SW 1271 (cell line): ENCODE results near the gene CD6.
"Not testable (repeated sequence)": the region's sequence is repeated elsewhere in the genome, so short reads cannot be mapped to it uniquely, and the experiment has no call there.

Experiments
- DNase-seq, 2 experiments: peaks; one replicate each; lab custom pipeline; 2025; lab: John Stamatoyannopoulos, UW

Gene CD6

DNA sequence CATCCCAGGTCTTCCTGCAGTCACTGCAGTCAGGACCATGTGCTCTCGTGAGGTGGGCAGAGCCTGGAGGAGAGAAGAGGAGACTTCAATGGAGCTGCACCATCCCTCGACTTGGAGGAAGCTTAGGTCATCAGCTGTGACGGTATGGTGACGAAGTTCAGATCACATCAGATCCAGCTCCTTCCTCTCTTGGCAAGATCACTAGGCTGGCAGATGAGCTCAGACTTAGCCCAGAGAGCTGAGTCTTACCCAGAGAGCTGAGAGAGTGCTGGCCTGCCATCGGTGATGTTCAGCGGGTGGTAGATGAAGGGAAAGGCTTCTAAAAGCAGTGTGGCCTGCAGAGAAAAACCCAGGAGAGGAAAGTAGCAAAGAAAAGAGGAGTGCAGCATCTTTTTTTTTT lies 17.7 kb upstream of the CD6 start:
- DNase-seq = no peak

DNA sequence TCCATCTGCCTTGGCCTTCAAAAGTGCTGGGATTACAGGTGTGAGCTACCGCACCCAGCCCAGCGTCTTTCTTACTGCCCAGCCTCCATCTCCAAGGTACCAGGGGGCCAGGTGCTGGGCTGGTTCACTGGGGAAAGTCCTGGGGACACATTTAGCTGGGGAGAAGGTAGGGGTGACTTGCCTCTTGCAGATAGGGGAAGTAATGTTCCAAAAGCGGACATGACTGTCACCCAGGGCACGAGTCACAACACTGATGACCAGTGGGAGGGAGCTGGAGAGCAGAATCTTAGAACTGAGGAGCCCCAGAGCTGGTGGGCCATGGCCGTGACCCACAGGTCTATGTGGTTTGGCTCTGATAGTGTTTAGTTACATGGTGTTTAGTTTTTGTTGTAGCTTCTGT lies 17.1 kb upstream of the CD6 start:
- no peak for DNase-seq

DNA sequence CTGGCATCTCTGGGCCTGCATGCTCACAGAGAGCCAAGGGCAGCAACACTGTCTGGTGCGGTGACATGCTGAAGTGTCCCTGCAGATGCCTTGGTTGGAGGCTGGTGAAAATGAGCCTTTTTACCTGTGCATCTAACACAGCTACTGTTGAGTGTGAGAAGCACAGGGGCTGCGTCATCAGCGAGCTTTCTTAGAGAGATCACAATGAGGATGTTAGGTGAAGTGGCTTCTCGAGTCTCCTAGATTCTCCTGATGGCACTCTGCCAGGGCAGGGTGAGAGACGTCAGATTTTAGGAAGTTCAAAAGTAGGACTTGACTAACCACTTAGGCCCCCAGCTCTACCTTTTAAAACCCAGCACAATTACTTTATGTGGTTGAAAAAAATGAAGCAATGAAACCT lies 15.9 kb upstream of the CD6 start:
- no peak for DNase-seq

DNA sequence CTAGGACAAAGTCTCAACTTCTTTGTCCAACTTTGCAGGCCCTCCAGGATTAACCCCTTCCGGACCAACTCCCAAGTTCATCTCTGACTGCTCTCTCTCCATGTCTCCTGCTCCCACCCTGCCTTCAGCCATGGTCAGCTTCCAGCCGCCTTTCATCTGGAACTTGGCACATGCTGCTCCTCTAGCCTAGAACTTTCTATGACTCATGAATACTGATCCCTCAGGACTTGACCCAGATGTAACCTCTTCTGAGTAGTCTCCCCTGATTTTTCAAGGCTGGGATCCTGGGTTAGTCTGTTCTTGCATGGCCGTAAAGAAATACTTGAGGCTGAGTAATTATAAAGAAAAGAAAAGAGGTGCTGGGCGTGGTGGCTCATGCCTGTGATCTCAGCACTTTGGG lies 14.3 kb upstream of the CD6 start:
- DNase-seq = no peak

DNA sequence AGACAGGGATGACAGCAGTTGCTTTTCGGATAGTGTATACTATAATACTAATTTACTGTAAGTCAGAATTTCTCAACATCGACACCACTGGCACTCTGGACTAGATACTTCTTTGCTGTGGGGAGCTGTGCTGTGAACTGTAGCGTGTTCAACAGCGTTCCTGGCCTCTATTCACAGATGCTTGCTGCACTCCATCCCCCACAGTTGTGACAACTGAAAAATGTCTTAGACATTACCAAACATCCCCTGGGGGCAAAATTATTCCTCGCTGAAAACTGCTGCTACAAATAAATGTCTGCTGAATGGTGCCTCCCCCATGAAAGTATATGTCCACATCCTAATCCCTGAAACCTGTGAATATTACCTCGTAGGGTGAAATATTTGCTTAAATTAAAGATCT lies 12.0 kb upstream of the CD6 start:
- no peak for DNase-seq

DNA sequence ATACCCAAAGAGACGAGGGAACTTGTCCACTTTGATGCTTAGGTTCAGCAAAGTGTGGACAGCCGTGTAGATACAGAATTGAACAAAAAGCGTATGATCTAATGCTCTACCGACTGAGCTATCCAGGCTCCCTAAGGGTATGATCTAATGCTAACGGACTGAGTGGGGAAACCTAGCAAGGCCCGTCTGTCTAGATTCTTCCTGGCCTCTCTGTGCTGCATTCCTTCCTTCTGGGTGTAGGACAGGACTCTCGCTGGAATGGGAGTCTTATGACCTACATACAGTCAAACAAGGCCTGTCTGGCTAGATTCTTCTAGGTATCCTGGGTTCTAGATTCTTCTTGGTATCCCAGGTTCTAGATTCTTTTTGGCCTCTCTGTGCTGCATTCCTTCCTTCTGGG lies 11.1 kb upstream of the CD6 start:
- no peak for DNase-seq

DNA sequence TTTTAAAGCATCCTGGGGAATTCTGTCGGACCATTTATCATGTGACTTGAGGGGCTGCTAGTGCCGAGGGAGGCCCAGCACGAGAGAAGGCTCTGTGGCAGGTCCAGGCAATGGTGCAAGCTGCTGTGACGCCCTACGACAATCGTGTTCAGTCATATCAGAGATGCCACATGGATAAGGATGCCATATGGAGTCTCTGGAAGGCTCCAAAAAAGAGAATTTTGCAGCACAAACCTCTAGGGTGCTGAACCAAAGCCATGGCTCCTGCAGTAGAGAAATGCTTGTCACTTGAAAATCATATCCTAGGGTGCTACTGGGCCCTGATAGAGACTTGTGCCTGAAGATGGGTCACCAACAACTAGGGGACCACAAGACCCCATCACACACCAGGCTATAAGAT lies 6.7 kb upstream of the CD6 start:
- no peak for DNase-seq

DNA sequence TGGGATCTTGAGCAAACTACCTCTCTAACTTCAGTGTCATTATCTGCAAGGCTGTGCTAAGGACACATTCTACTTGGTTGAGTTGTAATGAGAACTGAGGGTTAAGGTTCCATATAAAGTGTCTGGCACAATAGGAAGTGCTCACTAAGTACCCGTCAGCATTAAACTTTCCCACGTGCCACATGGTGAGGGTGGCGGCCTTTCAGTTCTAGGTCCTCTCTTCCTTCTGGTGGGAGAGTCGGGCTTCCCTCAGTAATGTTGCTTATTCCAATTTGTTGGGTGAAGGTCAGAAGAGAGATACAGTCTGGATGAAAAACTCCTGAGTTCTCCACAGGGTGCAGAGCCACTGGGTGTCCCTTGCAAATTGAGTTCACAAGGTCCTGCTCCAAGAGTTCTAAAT lies 4.6 kb upstream of the CD6 start:
- no peak for DNase-seq

DNA sequence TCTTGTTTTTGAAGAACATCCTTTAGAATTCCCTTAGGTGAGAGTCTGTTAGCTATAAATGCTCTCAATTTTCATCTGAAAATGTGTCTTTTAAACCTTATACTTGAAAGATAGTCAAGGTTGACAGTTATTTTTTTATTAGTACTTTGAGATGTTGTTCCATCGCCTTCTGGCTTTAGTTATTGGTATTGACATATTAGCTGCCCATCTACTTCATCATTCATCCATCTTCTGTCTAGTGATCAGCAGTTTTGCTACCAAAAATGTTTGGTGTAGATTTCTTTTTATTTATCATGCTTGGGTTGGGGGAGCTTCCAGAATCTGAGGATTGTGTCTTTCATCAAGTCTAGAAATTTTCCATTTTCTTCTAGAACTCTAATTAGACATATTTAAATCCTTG lies 3.3 kb upstream of the CD6 start:
- DNase-seq = no peak

DNA sequence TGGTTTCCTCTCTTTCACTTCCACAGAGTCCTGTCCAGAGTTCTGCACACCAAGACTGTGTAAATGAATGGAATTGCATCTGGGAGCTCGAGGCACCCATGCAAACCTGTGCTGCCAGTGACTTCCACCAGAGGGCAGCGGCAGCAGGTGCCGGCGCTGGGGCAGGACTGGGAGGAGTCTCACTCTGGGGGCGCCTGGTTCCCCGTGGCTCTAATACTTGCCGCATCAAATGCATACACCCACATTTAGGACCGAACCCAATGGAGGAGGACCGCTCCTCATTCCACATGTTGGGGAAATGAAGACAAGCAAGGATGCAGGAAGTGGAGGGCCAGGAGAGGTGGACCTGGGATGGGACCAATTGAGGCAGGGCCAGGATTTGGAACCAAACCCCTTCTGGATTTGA lies 1.1 kb upstream of the CD6 start:
- DNase-seq = peak in 1 of 2 experiments; percentile 4

DNA sequence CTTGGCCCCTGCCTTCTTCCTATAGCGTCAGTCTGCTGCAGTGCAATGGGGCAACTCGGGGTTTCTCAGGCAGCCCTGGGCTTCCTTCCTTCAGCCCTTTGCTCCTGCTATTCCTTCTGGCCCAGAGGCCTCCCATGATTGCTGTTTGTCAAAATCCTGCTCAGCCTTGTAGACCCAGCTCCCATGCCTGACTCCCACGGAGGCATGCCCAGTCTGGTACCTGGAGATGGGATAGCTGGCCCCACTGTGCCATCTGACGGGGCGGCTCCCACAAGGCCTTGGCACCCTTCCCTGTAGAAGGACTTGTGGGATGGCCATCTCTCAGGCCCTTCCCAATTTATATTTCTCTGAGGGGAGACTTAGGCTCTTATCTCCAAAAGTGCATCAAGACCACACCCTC lies 590 bp upstream of the CD6 start:
- no peak for DNase-seq

DNA sequence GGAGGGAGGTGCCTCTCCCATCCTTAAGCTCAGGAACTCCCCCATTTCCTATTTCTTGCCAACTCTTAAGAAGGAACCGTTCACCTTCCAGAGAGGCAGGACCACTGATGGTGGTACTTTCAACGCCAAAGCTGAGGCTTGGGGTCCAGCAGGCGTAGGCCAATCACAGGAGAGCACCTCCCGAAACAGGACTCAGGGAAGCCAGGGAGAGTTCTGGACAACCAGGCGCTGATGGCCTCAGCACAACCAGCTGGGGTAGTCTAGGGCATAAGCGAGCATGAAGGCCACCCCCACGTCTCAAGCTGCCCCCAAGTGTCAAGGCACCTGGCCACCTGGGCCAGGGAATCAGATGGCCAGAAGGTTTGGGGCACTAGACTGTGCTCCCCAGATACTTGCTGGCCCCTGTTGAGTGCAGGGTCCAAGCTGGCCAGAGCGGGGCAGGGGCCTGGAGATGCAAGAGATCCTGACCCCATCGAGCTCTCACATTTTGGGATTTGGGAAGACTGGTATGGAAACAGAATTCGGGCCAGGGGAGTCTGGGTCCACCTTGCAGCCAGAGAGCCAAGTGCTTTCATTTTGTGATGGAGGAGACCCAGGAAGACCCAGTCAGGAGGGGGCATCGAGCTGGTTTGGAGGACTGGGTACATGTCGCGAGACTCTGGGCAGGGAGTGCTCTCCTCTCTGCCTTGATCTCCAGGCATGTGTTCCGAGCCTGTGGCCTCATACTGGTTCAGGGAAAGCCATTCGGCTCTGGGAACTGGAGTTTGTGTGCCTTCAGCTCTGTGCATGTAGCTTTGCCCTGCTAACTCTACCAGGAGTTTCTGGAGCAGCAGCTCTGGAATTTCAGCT lies 926 bp downstream of the CD6 start:
- no peak for DNase-seq

DNA sequence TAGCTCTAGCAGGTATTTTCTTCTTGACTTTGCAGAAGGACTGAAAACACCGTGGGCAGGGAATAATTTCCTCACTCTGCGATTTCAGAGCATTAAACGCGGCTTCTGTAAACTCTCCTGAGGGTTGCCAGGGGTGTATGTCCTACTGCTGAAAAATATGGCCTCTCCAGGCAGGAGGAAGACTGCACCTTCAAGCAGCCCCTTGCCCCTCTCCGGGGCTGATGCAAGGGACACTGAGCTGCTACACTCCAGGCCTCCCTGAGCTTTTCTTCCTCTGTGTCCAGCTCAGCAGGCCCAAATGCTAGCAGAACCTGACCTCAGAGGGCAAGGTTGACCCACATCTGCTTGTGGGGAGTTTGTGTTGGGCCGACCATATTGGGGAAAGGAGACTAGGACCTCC lies 2.2 kb downstream of the CD6 start:
- DNase-seq = no peak

DNA sequence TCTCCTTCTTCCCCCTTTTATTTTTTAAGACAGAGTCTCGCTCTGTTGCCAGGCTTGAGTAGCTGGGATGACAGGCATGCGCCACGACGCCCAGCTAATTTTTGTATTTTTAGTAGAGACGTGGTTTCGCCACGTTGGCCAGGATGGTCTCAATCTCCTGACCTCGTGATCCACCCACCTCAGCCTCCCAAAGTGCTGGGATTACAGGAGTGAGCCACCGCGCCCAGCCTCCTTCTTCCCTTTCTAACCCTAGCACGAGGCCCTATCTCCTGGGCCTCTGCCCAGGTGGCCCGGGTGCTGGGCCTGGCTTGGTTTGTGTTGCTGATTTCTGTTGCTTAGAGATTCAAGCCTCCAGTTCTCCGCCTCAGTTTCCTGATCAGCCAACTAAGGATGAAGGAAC lies 2.8 kb downstream of the CD6 start:
- not testable (repeated sequence) for DNase-seq

DNA sequence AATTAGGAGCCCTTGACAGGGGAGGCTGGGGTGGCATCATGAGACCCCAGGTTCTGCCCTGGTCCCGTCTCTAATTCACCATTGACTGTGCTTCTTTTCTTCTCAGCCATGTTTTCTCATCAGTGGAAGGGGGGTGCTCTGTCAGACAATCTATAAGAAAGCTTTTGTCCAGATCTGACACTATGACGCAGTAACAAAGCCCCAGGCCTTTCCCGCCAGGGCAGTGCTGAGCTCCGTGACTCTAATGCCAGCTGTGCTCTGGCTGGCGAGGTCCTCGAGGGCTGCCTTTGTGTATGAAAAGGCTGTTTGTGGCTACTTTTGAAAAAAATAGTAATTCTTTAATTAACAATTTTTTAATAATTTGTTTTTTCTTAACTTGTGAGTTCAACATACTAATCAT lies 3.2 kb downstream of the CD6 start:
- no peak for DNase-seq

DNA sequence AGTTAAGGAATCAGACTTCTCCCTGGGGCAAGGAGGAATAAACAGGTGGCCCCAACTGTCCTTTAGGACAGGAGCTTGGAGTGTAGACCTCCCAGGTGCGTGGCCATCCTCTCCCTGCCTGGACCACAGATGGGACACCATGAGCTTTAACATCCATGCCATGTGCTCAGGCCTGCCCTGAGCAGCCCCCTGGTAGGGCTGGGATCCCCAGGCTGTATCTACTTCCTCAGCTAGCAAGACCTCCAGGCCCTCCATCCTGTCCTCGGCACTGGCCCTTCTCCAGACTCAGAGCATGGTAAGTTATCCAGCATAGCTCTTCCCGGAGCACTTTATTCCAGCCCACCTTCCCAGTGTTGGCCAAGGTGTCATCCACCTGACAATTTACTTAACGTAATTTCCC lies 5.7 kb downstream of the CD6 start:
- no peak for DNase-seq

DNA sequence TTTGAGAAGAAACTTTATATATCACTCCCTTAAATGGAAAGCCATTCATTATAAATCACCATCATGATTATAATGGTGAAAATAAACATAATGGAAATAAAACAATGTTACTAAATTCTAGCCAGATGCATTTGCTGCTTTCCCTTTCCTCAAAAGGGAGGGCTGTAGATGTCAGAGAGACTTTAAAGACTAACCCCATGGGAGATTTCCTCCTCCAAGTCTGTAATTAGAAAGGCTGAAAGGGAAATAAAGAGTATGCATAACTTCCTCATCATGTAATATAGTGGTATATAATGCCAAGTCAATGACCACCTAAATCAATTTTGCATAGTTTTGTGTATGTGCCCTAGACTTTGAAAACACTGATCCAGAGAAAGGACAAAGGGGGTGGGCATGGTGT lies 6.4 kb downstream of the CD6 start:
- DNase-seq = no peak

DNA sequence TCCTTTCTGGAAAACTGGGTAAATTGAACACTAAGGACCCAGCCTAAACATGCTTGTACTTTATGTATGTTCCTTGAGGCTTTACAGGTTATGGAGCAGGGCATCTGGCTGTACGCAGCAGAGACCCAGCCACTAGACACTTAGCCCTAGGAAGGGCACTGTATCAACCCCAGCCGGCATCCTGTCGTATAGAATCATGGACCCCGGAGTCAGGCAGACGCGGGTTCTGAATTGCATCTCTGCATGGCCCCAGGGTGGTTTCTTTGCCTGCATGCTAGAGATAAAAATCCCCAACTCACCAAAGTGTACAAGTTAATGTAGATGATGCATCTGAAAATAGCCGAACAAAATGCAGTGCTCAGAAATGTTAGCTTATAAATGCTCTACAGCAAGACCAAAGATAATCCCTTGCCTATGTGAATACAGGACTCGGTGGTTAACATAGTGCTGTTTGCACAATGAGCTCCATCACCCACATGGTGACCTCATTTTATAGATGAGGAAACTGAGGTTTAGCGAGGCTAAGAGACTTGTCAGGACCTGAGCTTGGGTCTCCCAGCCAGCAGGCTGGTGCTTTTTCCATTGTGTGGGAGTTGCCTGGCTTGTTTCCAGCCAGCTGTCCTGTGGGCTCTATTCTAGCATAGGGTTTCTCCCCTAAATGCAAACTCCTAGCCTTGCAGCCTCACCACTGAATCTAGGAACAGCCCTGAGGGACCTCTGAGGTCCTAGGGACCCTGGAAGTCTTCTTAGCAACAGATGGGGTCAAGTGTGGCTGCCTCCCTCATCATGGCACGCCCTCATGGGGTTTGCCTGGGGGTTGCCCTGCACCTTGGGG lies 7.3 kb downstream of the CD6 start:
- DNase-seq = no peak

DNA sequence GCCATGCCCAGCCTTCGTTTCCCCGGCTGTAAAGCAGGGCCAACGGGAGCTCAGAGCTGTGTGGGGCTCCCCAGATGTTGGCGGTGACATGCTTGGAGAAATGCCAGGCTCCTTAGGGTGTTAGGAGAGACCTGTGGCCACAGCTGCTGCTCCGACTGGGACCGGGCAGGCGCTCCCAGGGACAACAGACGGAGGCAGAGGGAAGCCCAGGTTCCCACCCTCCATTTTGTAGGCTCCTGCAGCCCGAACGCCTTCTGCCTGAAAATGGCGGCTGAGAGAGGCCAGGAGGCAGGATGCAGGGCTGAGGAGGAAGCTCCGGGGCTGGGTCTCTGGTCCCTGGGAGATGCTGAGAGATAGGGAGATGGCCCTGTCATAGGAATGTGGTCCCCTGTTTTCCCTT lies 10.0 kb downstream of the CD6 start:
- no peak for DNase-seq

DNA sequence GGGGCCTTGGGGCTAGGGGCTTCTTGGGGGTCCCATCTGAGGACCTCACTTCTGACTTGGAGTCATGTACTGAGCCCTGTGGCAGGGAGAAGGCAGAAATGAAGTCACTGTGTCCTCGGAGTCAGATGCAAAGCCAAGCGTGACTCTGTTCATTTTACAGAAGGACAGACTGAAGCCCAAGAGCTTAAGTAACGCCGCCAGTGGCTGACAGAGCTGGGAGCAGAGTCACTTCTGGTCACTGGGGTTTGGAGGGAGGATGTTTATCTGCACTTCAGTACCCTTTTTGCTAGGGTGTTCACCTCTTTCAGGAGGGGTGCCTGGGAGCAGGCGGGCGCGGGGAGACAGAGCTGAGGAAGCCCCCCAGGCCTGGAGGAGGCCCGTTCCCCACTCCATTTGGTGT lies 10.7 kb downstream of the CD6 start:
- no peak for DNase-seq

DNA sequence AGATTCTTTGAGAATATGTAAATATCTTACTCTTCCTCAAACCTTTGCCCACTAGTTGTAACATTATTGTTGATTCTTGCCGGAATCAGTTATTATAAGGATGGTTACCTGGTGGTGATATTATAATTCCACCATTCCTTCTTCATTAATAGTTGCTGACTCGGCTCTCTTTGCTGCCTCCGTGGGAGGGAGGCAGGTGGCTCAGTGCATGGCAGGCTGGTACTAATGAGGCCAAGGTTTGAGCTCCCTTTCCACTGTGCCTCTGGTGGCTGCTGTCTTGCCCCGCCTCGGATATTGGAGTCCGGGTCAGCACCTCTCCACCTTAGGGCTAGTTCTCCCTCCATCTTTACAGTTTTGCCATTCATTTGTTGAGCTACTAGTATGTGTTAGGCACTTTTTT lies 12.7 kb downstream of the CD6 start:
- no peak for DNase-seq

DNA sequence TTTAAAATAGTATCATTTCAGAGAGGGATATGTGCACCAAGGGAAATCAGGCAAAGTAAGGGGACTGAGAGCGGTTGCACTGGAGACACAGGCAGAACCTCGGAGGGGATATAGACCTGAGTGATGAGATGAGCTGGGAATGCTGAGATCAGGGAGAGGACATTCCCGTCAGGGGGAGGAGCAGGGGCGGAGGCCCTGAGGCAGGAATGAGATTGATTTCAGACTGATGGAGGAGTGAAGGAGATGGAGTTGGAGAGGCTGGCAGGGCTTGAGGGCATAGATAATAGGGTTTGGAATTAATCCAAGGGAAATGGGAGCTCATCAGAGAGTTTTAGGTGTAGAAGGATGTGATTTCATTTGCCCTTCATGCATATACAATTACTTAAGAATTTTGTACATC lies 13.2 kb downstream of the CD6 start:
- no peak for DNase-seq

DNA sequence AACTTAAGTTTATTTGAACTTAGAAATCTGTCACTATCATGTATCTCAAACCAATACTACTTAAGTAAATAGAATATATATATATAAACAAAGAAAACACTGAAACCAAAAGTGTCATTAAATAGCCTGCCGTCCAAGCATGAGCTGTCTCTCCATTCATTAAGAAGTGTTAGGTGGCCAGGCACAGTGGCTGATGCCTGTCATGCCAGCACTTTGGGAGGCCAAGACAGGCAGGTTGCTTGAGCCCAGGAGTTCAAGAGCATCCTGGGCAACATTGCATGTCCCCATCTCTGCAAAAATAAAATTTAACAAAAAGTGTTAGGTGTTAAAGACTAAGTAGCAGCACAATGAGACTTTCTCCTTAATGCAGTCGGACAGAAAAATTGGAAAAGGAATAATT lies 14.0 kb downstream of the CD6 start:
- no peak for DNase-seq
